Daoy (cell line): ENCODE results near the gene SPINK8. TPM values are rescaled to one million over a fixed set of nuclear protein-coding genes. Genes with fewer than 3 reads are reported as not detected.
A peak's percentile ranks its signal among the peaks of the same experiment; 100 is the strongest.
"Not testable (repeated sequence)": the region's sequence is repeated elsewhere in the genome, so short reads cannot be mapped to it uniquely, and the experiment has no call there.

ENCODE experiments used
- DNase-seq: peaks from one replicate; pipeline ENCODE4 v3.0.0-alpha.2; 2015; ENCODE audit warnings: low read depth
- total RNA-seq: library from RNA; depleted of rRNA; stranded (reverse); fragments of >200 nt; shearing (Covaris generic); gene quantifications from 2 replicates; pipeline ENCODE4 v1.2.3, GENCODE V29; 2014

The SPINK8 gene
- total RNA-seq, 1 experiment from 2014 or later, result not detected

DNA sequence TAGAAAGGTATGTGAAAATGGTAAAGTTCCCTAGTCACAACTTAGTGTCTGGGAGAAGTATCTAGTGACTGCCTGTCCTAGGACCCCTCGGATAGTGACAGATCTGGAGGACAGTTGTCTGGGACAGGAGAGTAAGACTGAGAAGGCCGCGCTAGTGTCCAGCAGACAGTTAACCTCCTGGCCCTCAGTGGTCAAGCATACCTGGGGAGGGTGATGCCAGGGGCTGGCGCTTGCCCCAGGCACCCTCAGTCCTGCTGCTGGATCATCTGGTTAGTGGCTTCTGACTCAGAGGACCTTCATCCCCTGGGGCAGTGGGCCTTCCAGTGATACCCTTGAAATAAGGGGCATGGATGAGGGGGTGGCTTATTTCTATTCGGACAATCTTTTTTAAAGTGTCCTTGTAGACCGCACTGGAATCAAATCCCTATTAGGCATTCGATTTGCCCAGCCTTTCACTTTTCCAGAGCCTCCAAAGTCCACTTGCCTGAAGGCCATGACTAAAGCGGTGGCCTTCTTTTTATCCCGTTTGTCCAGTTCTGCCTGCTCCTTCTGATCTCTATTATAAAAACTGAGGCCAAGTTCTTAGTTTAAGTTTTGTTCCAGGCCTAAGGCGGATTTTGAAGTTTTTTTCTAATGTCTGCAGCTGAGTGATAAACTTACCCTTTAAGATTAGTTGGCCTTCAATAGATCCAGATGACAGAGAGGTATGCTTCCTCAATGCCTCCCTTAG lies 1.6 kb downstream of the SPINK8 start:
- DNase-seq, result not testable (repeated sequence)

DNA sequence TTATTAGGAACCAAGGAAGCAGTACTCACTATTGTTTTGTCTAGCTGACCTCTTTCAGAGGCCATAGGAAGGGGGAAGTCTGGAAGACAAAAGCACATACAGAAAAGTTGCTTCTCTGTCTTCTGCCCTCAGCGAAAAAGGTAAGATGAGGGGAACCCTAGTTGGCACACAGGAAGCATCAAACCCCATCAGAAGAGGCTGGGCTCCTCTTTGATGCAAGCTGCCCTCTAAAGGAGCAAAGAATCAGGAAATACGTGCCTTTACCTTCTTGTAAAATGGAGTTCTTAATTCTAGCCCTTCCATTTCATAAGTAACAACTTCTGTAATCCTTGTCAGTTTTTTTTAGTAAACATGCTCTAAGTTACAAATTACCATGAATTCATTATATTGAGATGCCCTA lies 12.5 kb downstream of the SPINK8 start:
- no peak for DNase-seq

DNA sequence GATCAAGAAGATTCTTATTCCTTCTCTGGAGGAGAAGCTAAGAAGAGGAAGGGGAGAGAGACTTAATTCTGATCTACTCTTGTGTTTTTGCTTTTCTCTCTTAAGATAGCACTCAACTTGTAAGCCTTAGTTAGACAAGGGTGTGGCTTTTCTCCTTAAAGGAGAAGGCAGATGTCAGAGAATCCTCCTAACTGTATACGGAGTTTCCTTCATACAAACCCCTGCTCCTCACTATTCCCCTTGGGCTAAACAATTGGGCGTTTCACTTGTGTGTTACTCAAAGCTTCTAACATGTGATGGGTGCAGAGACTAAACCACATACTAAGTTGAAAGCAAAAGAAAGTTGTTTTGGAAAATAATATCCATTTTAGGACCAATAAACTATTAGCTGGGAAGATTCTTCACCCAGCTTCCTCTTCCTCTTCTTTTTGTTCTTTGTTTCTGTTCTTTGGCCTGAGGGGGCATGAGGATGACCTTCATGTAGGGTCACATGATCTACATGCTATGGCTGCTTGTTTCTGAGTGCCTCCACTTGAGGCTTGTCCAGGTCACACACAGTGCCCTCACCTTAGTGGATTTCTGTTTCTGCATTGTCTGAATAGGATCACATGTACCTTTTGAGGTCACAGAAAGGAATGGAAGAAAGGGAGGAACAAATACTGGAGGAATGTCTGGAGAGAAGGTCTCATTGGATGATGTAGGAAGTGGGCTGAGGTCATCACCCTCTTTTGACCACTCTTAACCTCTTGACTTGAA lies 14.6 kb downstream of the SPINK8 start:
- DNase-seq, result no peak

DNA sequence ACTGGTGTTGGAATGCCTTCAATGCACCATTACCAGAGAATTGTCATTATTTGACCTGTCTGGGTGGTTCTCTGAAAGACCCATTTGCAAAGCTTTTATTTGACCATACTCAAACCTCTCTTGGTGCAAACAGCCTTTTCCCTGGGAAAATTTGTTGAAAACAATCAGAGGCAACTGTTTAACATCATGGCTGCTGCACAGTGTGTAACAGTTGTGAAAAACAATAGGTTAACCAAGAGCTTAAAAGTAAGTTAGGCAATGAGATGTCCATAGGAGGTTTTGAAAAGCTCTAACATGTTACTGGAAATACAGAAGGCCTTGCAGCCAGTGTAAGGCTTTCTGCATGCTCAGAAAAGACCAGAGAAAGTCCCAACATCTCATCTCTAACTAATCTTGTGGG lies 18.9 kb downstream of the SPINK8 start:
- DNase-seq, result no peak

DNA sequence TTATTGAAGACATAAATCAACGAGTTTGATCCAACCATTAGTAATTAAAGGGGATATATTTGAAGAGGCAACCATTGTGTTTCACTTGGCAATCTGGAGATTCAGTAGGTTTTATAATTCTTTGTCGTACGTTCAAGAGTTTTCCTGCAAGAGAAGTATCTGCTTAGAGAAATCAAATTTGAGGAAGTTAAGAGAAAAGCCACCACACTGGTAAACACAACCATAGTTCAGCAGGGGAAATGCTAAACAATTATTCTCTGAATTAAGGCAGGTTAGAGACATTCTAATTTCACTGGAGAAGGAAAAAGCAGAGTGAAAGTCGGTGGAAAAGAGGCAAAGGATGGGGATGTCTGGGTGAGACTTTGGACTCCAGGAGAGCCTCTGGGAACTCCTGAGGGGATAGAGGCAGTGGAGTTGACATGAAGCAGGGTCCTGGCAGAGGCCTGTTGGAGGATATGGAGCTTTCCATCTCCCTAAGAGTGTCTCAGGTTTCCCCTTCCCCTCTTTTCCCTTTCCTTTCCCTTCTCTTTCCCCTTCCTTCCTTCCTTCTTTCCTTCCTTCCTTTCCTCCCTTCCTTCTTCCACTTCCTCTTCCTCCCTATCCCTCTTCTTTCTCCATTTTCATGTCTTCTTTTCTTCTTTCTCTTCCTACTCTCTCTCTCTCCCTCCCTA lies 26.5 kb downstream of the SPINK8 start:
- no peak for DNase-seq

DNA sequence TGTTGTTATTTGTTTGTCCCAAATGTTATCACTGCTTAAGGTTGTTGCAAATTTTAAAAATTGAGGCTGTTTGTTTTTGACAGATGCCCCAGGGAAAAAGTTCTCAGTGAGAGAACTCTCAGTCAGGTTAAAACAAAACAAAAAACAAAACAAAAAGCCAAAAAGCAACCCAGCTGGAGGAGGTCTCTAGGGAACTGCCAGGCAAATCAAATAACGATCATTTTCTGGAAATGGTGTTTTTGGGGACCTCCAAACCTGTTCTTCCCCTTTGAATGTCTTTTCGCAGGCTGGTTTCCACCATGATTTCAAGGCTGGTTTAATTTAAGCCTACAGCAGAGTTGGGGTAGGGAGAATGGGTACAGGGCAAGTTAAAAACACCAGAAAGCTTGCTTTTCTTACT lies 27.2 kb downstream of the SPINK8 start:
- DNase-seq, result no peak

DNA sequence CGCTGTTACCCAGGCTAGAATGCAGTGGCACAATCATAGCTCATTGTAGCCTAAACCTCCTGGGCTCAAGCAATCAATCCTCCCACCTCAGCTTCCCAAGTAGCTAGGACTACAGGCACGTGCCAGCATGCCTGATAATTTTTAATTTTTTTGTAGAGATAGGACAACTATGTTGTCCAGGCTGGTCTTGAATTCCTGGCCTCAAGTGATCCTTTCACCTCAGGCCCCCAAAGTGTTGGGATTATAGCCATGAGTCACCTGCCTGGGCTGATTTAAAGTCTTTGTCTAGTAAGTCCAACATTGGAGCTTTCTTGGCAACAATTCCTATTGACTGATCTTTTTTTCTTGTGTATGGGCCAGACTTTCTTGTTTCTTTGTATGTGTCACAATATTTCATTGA lies 28.1 kb downstream of the SPINK8 start:
- DNase-seq, result peak; percentile 5

DNA sequence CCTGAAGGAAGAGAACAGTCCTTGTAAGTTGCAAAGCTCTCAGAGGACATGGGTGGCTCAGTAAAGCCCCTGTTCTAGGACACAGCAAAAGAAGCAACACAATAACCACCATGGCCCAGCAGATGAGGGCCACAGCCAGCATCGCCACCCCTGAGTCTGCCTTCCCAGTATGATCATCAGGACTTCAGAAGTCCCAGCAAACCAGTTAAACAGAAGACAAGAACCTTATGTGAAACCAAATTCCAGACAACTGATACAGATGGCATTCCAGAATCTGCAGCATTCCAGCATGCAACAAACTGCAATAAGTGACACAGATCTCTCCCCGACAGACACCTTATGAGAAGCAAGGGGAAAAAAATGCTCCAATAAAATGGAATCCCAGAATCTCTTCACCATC lies 30.4 kb downstream of the SPINK8 start:
- DNase-seq, result no peak

DNA sequence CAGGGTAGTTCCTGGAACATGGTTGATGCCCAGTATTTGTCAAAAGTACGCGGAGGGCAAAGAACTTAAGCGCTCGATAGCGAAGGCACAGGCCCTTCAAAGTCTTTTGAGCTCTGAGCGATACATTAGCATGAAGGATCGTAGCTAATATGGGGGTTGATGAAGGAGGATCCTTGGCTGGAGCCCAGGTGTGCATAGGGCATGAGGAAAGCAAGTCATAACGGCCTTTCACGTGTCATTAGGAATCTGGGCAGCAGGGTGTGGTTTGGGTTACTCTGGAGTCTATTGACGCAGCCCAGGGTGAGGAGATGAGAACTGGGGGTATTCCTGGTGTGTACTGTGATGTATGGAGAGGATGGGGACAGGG lies 31.7 kb downstream of the SPINK8 start:
- peak; percentile 27 for DNase-seq

DNA sequence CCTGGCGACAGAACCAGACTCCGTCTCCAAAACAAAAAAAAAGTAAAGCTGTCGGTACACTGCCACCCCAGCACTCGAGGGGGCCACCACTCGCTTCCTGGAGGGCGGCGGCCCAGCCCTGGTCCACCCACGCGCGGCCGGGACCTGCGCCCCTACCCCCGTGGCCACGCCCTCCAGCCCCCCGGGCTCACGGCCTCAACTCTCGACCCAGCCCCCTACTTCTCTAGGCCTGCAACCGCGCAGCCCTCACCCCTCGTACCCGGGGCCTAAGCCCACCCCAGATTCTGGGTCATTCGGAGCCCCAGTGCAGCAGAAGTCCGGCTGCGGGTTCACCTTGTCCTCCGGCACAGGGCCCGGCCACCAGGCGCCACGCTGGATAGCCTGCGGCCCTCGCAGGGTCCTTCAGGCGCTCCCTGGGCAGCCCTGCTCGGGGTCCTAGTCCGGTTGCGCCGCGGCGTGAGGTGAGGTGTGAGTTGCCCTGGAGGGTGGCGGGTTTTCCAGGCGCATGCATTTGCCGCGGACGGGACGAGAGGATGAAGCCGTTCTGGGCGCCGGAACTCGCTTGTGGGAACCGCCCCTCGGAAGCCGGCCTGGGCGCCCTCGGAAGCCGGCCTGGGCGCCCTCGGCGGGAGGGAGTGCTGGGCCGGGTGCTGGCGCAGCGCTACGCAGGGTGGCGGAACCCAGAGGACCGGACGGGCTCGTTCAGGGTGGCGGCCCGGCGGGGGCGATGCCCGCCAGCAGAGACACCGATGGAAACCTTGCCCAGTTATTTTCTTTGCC lies 32.3 kb downstream of the SPINK8 start, which contains the start of gene NME6:
Gene NME6 (minus strand): TSS at position 348 of the 780 bp plus-strand sequence.
- peak; percentile 87 for DNase-seq

DNA sequence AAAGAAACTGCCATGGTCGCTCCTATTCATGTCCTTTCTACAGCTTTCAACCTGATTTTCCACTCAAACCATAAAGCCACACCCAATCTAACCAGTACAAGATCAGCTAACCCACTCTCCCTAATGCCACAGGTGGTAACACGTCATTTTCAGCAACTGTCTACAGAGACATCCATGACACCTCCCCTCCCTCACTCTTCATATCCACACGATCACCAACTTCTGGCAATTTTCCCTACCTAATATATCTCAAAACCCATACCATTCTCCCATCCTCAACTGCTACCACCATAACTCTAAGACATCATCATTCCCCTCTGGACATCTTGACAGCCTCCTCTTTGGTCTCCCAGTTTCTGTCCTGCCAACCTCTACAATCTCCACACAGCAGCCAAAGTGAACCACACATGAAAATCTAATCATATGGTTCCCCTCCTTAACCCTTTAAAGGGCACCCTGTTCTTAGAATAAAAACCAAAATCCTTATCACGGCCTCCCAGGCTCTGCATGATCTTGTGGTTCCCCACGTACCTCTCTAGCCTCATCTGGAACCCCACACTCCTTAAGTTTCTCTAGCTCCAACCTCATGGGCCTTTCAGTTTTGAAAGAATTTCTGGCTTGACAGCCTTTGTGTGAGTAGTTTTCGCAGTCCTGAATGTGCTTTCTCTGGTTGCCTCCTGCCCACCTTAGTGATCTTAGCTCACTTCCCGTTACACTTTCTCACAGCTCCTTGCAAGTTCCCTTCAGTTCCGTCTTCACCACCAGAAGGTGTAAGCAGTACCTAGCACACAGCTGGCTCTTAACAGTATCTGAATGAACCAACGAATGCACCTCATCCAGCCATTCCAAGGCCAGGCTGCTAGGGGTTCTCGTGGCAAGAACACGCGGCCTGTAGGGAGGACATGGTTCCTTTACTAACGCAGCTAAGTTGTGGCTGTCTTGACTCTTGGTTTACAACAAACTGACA lies 33.4 kb downstream of the SPINK8 start:
- no peak for DNase-seq

DNA sequence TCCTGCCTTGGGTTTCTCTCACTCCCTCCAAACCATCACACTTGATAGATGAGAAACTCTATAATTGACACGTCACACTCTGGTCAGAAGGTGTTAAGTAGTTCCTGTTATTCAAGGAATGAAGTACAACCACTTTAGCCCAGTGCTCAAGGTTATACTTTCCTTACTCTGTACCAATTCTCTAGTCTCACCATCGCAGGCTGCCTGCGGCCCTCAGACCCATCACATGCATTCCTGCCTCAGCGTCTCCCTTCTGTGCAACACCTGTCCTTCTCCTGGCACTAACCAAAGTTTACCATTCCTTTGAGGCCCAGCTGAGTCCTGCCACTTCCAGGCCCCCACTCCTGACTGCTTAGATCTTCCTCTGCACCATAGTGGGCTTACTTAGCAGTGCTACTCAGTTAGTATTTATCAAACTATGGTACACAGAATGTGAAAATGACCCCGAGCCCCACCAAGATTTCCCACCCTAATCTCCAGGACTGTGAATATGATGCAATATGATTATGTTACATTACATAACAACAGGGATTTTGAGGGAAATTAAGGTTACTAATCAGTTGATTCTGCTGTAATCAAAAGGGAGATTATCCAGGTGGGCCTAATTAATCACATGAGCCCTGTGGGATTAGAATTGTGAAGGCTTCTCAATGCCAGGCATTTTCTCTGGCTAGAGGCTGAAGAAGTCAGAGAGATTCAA lies 36.2 kb downstream of the SPINK8 start:
- DNase-seq, result no peak

DNA sequence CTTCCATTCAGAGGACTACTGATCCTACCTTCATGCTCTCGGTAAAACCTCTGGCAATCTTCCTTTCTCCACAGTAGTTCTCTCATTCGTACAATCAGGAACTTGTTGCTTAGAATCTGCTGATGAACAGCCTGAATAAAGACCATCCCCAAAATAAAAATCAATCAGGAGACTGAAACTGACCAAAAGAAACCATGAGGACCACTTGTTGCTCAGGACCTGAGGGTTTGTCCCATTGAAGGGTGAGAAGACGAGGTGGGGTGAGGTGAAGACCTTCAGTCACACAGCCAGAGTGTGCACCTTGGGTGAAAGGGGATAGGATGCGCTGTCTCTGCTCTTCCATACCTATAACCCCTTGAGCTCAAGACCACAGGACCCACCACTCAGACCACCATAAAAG lies 36.8 kb downstream of the SPINK8 start:
- no peak for DNase-seq

DNA sequence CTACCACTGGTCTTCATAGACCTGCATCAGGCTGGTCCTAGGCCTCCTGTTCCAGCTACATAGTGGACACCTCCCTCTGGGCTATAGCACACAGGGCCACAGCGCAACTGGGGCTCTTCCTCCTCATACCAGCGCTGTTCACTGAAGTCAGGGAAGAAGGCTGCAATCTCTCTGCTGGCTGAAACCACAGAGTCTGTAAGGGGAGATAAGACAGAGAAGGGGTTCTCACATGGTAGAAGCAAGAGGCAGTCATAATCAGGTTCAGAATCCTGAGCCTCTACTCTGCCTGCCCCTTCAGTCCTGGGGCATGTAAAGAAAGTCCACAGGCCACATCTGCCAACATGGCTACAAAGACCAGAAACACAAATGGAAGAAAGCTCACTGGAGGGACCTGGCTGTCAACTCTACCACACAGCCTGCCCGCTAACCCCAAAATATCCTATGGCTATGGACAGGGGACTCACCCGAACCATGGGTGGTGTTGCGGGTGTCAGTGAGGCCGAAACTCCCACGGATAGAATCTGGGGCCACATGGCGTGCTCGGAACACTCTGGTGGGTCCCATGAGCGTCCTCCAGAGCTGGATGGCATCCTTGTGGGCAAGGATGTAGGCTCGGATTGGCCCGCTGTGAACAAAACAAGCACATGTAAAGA lies 38.7 kb downstream of the SPINK8 start:
- no peak for DNase-seq

DNA sequence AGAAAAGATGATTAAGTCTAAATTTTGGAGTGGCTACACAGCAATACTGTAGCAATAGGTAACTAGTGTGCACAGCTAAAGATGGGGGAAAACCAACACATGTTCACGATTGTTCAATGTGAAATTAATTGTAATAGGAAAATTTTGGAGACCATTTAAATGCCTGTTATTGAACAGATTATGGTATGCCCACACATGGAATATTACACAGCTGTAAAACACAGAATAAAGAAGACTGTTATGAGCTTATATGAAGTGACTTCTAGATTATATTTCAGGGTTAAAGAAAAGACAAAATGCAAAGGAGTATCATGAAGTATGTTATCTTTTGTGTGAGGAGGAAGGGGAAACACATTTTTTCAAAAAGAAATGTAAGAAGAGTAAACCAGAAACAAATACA lies 43.8 kb downstream of the SPINK8 start:
- no peak for DNase-seq

DNA sequence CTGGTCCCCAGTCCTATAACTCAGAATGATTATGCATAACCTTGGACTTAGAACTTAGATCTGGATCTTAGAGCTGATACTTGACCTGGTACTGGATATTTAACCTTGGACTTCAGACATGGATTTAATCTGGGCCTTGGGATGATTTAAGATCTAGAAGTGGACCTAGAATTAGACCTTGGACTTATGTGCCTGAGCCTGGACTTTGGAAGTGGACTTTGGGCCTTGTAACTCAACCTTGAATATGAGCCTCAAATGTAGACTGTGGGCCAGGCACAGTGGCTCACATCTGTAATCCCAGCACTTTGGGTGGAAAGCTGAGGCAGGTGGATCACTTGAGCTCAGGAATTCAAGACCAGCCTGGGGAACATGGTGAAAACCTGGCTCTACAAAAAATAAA lies 46.4 kb downstream of the SPINK8 start:
- DNase-seq, result no peak

DNA sequence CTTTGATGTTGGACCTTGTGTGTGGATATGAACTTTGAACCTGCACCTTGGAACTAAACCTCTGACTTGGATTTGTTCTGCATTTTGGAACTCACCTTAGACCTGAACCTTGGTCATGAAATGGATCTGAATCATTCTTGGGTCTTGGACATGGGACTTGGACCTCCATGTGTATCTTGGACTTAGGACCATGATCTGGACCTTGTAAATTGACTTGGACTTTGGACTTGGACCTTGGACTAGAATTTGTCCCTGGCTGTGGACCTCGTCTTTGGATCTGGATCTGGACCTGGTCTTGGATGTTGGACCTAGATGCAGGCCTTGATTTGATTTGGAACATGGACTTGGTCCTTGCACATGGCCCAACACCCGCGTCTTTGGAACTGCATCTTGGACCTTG lies 47.2 kb downstream of the SPINK8 start:
- DNase-seq, result no peak

DNA sequence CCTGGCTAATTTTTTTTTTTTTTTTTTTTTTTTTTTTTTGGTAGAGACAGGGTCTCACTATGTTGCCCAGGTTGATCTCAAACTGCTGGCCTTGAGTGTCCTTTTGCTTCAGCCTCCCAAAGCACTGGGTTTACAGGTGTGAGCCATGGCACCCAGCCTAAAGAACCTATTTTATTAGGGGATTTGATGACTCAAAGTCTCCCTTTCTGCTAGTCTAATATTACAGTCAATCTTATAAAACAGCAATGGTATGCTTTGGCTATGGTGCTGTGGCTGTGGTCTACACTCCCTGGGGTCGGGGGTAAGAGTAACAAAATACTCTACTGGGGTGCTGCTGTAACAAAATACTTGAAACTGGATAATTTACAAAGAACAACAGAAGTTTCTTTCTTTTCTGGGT lies 47.8 kb downstream of the SPINK8 start:
- DNase-seq, result no peak

DNA sequence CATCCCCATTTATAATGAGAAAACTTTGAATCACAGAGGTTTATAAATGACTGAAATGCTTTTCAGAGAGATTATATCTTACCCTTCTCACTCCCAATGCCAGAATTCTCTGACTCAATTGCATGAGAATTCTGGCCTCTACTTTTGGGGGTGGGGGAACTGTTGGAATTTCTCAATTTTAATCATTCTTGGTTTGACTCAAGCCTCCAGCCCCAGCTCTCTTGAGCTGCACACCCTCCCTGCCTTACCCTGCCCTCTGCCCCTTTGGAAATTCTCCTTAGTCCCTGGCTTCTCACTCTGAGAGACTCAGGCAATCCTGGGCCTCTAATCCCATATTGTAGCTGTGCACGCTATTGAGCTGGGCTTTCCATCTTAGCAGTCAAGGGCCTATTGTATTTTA lies 48.3 kb downstream of the SPINK8 start:
- DNase-seq, result no peak

DNA sequence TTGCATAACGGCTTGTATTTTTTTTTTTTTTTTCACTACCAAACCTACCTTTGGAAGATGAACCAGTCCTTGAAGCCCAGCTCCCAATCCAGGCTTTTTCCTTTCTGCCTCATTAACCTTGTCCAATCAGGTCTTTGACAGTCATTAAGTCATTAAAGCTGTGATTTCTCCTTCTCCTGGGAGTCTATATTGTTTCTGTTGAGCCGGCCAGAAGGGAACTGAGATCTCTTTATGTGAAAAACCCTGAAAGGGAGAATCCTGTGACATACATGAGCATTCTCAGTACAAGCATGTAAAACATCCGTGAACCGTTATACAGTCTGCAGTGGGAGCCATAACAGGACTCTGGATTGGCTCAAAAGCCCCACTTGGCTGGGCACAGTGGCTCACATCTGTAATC lies 52.6 kb downstream of the SPINK8 start:
- DNase-seq, result no peak
